ENCODE results near the gene MTMR3.
"Not testable (repeated sequence)": the region's sequence is repeated elsewhere in the genome, so short reads cannot be mapped to it uniquely, and the experiment has no call there.

Gene MTMR3

DNA sequence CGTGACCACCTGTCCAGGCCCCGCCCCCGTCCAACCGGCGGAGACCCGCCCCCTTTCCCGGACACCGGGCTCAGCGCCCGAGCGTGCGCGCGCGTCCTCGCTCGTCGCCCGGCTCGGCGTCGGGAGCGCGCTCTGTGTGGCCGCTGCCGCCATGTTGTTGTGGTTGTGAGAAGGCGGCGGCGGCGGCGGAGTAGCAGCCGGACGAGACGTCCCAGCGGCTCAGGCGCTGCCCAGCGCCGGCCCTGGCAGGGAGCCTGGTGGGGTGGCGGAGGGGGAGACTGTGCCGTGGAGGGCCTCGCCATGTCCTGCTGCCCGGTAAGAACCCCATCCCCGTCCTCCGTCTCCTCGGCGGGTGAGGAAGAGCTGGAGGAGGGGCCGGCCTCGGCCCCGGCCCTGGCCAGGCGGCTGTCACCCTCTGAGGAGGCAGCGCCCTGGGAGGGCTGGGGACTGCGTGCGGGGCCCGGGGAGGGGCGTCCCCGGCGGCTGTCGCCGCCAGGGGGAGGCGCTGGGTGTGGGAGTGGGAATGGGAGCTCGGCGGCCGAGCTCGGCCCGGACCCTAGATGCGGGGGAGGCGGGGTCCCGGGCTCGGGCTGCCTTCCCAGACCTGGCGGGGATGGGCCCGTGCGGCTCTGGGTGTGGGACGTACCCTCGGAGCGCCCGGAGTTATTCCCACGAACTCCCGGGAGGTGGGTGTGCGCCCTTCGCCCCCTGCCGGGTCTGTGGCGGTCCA lies at the start of gene MTMR3:
Gene MTMR3 (plus strand): TSS at position 130 of the 730 bp plus-strand sequence. CDS start 87,886 bp downstream, outside the sequence.
- peak; percentile 97 for DNase-seq

GRCh38 chr22:29833392-29833965 lies 49.5 kb upstream of the MTMR3 start:
- no peak for DNase-seq

GRCh38 chr22:29834046-29834445 lies 48.9 kb upstream of the MTMR3 start:
- no peak for DNase-seq

DNA sequence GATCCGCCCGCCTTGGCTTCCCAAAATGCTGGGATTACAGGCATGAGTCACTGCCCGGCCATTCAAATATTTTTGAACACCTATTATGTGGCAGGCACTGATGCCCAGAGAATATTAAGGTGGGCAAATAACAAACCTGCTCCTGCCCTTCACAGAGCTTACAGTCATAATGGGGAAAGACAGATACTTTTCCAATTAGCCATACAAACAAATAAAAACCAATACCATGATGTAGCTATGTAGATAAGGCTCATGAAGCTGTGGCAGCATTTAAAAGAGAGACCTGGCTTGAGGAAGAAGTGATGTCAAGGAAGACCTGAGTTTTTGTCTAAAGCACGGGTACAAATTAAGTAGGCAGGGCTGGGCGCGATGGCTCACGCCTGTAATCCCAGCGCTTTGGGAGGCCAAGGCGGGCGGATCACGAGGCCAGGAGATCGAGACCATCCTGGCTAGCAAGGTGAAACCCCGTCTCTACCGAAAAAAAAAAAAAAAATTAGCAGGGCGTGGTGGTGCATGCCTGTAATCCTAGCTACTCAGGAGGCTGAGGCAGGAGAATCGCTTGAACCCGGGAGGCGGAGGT lies 46.1 kb upstream of the MTMR3 start:
- DNase-seq = not testable (repeated sequence)

GRCh38 chr22:29837741-29838598 lies 45.0 kb upstream of the MTMR3 start, which contains the start of gene ASCC2:
Gene ASCC2, minus strand, starts transcription at chr22:29838274. Its CDS starts 5,949 bp downstream, at chr22:29832325.
- DNase-seq = peak; percentile 99

- no peak for DNase-seq
Observed at GRCh38 chr22:29838599-29838956, 44.4 kb upstream of the MTMR3 start.

- no peak for DNase-seq
Observed at GRCh38 chr22:29839039-29839438, 43.9 kb upstream of the MTMR3 start.

DNA sequence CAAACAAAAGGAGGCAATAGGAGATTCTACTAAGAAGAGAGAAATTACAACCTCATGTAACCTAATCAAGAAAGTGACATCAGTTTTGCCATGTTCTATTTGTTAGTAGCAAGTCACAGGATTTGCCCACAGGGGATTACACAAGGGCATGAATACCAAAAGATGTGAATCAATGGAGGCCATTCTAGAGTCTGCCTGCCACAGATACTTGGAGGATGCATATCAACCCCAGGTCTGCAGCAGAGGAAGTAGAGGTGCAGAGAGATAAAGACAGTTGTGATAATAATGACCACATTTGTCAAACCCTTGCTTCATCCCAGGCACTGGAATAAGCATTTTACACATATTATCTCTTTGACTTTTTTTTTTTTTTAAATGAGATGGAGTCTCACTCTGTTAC lies 42.5 kb upstream of the MTMR3 start:
- DNase-seq = no peak

DNA sequence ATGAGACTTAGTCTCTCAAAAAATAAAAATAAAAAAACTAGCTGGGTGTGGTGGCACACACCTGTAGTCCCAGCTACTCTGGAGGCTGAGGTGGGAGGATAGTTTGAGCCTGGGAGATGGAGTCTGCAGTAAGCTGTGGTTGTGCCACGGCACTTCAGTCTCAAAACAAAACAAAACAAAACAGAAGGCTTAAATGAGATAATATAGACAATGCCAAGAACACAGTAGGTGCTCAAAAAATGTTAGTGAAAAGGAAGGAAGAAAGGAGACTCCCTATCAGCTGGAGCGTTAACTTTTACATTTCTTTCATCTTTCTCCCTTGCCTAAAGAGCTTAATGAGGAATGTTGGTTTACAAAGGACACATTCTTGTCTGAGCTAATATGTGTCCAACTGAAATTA lies 40.8 kb upstream of the MTMR3 start:
- no peak for DNase-seq

DNA sequence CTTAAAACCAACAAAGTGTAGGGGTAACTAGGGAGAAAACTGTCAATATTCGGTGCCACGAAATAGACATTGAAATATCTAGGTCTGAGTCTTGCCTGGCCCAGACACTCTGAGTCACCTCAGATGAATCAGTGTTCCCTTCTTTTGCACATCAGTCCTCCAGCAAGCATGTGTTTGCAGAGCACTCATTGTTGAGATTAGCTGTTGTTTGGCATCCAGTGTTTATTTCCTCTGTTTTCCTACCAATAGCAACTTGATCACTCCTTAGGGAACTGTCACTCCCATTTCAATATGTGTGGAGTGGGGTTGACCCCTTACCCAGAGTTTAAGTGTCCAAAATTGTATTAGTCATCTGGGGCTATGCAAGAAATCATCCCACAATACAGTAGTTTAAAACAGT lies 40.2 kb upstream of the MTMR3 start:
- DNase-seq = no peak

GRCh38 chr22:29846290-29846689 lies 36.7 kb upstream of the MTMR3 start:
- no peak for DNase-seq

- DNase-seq = peak; percentile 10
Observed at GRCh38 chr22:29848111-29848510, 34.9 kb upstream of the MTMR3 start.

GRCh38 chr22:29854432-29854831 lies 28.5 kb upstream of the MTMR3 start:
- no peak for DNase-seq

GRCh38 chr22:29855611-29856181 lies 27.3 kb upstream of the MTMR3 start:
- DNase-seq = no peak

DNA sequence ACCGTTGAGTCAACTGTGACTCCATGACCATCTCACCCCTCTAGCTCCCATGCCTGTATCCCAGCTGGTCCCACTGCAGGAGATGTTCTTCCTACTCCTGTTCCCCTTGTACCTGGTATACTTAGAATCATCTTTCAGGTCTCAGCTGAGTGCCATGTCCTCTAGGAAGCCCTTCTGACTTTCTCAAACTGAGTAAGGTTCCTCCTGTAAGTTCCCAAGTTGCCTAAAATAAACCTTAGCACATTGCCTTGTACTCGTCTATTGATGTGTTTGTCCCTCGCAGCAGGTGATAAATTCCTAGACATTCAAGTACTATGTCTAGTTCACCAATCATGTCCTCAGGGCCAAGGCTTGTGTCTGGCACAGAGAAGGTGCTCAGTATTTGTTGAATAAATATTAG lies 26.5 kb upstream of the MTMR3 start:
- no peak for DNase-seq

DNA sequence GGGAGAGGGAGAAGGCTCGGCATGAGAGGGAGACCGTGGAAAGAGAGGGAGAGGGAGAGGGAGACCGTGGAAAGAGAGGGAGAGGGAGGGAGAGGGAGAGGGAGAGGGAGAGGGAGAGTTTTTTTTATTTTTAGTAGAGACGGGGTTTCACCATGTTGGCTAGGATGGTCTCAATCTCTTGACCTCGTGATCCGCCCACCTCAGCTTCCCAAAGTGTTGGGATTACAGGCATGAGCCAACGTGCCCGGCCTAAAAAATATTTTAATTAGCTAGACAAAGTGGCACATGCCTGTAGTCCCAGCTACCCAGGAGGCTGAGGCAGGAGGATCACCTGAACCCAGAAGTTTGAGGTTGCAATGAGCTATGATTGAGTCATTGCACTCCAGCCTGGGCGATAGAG lies 23.9 kb upstream of the MTMR3 start:
- not testable (repeated sequence) for DNase-seq

- DNase-seq = no peak
Observed at GRCh38 chr22:29860006-29860766, 22.8 kb upstream of the MTMR3 start.

DNA sequence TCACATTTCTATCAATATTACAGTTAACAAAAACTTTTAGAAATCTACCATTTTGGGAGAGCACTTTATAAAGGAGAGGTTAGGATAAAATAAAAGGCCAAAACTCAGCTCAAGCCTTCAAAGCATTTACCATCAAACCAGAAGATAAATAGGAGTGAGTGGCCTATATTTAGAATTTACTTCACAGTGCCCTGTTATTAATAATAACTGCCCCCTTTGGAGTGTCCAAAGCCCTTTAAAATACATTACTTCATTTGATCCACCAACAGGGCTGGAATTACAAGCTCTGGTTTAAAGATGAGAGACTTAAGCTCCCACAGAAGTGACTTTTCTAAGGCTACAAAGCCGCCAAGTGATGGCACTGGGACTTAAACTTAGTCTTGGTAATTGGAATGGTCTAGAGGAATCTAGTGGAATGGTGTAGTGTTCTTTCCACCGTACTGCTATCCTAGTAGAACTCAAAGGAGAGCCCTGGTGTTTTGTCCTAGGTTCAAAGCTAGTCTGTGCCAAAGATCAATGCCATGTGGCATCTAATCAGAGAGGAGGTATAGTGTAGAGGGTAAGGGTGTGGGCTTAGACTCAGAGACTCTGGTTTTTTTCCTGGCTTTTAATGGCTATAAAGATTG lies 21.2 kb upstream of the MTMR3 start:
- no peak for DNase-seq

- not testable (repeated sequence) for DNase-seq
Observed at GRCh38 chr22:29865572-29865971, 17.4 kb upstream of the MTMR3 start.

DNA sequence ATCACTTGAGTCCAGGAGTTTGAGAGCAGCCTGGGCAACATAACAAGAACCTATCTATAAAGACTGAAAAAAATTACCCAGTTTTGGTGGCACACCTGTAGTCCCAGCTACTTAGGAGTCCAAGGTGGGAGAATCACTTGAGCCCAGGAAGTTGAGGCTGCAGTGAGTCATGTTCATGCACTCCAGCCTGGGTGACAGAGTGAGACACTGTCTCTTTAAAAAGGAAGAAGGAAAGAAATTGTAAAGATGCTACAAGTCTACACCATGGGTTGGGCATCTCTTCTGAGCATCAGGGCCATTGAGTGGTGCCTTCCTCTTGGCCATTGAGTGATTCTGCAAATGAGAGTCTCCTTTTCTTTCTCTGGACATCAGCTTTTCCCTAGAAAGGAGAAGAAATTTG lies 15.7 kb upstream of the MTMR3 start:
- DNase-seq = no peak

- no peak for DNase-seq
Observed at GRCh38 chr22:29867851-29868250, 15.1 kb upstream of the MTMR3 start.

DNA sequence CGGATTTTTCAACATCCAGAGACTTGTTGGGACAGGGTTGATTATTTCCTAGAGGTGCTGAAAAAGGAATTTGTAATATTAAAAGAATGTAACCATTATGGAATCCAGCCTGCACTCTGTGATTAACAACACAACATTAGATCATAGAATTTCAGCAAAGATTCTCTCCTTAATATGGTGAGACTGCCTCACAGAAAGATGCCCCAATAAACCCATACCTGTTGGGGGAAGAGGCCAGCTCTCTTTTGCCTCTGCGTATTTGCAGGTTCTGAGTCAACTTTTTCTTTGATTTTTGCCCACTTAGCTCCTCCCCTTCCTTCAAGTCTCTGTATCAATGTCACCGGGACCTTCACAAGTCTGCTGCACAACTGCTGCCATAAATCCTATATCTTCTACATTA lies 12.4 kb upstream of the MTMR3 start:
- no peak for DNase-seq
